HG02970 (cell line): Measurements from ENCODE around the gene CXCL16.
"Not testable (repeated sequence)": the region's sequence is repeated elsewhere in the genome, so short reads cannot be mapped to it uniquely, and the experiment has no call there.

Experiments used
- ATAC-seq: cut with Tn5 transposase; IDR thresholded peaks from one replicate; pipeline ENCODE4 v1.9.1; 2021; ENCODE audit warnings: mild to moderate bottlenecking, moderate library complexity, moderate number of reproducible peaks; ENCODE audit not compliant: unreplicated experiment, low FRiP score

The CXCL16 gene

GRCh38 chr17:4703330-4703691, 36.4 kb downstream of the CXCL16 start:
- no peak for ATAC-seq

GRCh38 chr17:4701116-4701515, 38.6 kb downstream of the CXCL16 start:
- ATAC-seq: no peak

DNA sequence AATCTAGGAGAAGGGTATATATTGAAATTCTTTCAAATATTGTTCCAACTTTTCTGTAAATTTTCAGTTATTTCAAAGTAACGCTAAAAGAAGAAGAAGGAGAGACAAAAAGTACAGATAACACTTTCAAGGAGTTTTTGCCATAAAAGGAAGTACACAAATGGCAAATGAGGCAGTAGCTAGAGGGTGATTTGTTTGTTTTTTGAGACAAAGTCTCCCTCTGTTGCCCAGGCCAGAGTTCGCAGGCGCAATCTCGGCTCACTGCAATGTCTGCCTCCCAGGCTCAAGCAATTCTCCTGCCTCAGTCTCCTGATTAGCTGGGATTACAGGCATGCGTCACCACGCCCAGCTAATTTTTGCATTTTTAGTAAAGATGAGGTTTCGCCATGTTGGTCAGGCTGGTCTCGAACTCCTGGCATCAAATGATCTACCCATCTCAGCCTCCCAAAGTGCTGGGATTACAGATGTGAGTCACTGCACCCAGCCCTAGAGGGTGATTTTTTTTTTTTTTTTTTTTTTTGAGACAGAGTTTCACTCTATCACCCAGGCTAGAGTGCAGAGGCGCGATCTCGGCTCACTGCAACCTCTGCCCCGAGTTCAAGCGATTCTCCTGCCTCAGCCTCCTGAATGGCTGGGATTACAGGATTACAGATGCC, 40.2 kb downstream of the CXCL16 start:
- not testable (repeated sequence) for ATAC-seq

DNA sequence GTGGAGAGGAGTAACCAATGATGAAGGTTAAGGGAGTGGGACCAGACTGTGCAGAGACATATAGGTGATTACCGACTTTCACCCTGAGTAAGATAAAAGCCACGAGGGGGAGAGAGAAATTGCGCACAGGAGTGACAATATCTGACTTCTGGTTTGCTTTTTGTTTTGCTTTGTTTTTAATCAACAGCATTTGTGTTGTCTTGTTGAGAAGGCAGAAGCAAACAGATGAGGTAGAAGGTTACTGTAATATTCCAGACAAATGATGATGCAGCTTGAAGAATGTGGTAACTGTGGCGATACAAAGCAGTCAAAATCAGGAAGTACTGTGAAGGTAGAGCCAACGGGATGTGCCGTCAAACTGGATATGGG, 43.3 kb downstream of the CXCL16 start:
- no peak for ATAC-seq

DNA sequence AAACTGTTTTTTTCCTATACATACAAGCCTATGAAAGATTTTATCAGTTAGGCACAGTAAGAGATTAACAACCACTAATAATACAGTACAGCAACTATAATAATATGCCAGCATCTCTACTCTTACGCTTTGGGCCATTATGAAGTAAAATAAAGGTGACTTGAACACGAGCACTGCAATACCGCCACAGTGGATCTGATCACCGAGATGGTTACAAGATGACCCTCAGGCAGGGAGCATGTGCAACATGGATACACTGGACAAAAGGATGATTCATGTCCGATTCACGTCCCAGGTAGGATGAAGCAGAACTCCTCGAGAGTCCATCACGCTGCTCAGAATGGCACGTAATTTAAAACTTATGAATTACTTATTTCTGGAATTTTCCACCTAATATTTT, 46.3 kb downstream of the CXCL16 start:
- no peak for ATAC-seq

- ATAC-seq: no peak
These were observed 48.0 kb downstream of the CXCL16 start for GRCh38 chr17:4691686-4692085.

- no peak for ATAC-seq
These were observed 49.0 kb downstream of the CXCL16 start for GRCh38 chr17:4690745-4691144.

DNA sequence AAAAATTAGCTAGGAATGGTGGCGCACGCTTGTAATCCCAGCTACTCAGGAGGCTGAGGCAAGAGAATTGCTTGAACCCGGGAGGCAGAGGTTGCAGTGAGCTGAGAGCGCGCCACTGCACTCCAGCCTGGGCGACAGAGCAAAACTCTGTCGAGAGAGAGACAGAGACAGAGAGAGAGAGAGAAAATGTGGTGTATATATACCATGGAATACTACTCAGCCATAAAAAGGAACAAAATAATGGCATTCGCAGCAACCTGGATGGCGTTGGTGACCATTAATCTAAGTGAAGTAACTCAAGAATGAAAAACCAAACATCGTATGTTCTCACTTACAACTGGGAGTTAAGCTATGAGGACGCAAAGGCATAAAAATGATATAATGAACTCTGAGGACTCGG, 49.9 kb downstream of the CXCL16 start:
- ATAC-seq: not testable (repeated sequence)

GRCh38 chr17:4683739-4684138, 56.0 kb downstream of the CXCL16 start:
- ATAC-seq: not testable (repeated sequence)
